Esophagus muscularis mucosa (tissue), 4 donors: ENCODE measurements around the gene ZAP70.

Experiments
- CTCF ChIP-seq, 3 experiments: fragments of 200-600 bp in 2 of 3; fragments of 450-650 bp in 1 of 3; sonication (generic) in 2 of 3; IDR thresholded peaks; one replicate each; pipeline ENCODE4 v1.5.1; 2017 to 2019; ENCODE audit warnings: antibody characterized with exemption in 3 of 3, mild to moderate bottlenecking in 2 of 3, moderate library complexity in 1 of 3
- EP300 ChIP-seq: sonication (generic); formaldehyde crosslinking; IDR thresholded peaks from one replicate; pipeline ENCODE4 v1.6.1; 2017; ENCODE audit warnings: antibody characterized with exemption
- POLR2A ChIP-seq: fragments of 450-650 bp; IDR thresholded peaks from one replicate; pipeline ENCODE4 v1.6.1; 2017; ENCODE audit warnings: antibody characterized with exemption, moderate library complexity, mild to moderate bottlenecking, low read depth
- POLR2AphosphoS5 ChIP-seq, 2 donors: sonication (generic); formaldehyde crosslinking; IDR thresholded peaks; one replicate each; pipeline ENCODE4 v1.6.1; 2017; ENCODE audit warnings: antibody characterized with exemption in 2 of 2

- no peak for TF ChIP-seq POLR2A
- TF ChIP-seq CTCF (IDR thresholded peaks at IDR 0.05) = no peak
- TF ChIP-seq EP300 = no peak
- TF ChIP-seq POLR2AphosphoS5 (IDR thresholded peaks at IDR 0.05) = no peak
These were observed 11.1 kb downstream of the ZAP70 start for GRCh38 chr2:97724501-97724900.
